ENCODE data around the gene TARS3.
"Not testable (repeated sequence)": the region's sequence is repeated elsewhere in the genome, so short reads cannot be mapped to it uniquely, and the experiment has no call there.

The TARS3 gene

DNA sequence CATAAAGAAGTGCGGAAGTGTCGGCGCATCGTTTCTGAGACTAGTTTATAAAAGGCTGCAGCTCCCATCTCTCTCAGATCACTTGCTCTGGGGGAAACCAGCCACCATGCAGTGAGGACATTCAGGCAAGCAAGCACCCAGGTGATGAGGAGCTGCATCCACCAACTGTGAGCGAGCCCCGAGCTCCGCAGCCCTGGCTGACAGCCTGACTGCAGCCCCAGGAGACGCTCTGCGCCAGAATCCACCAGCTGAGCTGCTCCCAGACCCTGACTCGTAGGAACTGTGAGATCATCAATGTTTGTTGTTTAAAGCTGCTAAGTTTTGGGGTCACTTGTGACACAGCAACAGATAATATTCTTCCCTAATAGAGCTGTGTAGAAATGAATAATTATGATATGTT is 67.1 kb downstream of the TARS3 start:
- no peaks in the 10 kb centered on the region for H3K27me3 ChIP-seq (ENCODE audit: control insufficient read depth, insufficient read depth, low read length)
- no peak overlapping the region for H3K4me3 ChIP-seq (ENCODE audit: low read length)
- H3K36me3 ChIP-seq (ENCODE audit: control insufficient read depth, insufficient read depth, low read length), result no peaks in the 10 kb centered on the region
- H3K27ac ChIP-seq (ENCODE audit: low read length), result no peak overlapping the region
- WGBS (ENCODE audit: insufficient coverage, insufficient read length), result no CpG with 5 or more reads among the region's 10 CpGs
- H3K9me3 ChIP-seq (ENCODE audit: control insufficient read depth, insufficient read depth, low read length), result no peaks in the 10 kb centered on the region
- DNase-seq (ENCODE audit: low read depth, low spot score), result no peak
- peaks cover 2% of the 10 kb centered on the region; the same call in 1 of the 2 replicates for H3K4me1 ChIP-seq (ENCODE audit: control insufficient read depth, insufficient read depth, low read length)

DNA sequence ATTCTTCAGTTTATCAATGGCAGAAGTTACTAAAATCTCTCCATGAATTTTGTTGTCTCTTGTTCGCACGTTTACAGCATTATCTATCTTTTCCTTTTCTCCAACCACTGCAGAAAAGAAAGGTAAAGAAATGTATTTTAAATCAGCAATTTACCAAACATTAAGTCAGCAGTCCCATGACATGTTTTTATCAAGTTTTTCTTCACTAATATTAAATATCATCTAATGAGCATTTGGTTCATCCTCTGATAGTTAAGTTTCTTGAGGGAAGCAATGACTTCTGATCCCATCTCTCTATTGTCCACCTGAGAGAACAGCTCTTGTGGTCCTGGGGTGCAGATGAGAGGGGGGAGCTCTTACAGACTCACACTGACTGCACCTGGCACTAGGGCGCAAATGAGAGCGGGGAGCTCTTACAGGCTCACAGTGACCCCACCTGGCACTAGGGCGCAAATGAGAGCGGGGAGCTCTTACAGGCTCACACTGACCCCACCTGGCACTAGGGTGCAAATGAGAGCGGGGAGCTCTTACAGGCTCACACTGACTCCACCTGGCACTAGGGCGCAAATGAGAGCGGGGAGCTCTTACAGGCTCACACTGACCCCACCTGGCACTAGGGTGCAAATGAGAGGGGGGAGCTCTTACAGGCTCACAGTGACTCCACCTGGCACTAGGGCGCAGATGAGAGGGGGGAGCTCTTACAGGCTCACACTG is 69.5 kb downstream of the TARS3 start:
- not testable (repeated sequence) for DNase-seq (ENCODE audit: low read depth, low spot score); H3K36me3 ChIP-seq (ENCODE audit: control insufficient read depth, insufficient read depth, low read length); H3K4me3 ChIP-seq (ENCODE audit: low read length); H3K27ac ChIP-seq (ENCODE audit: low read length); H3K9me3 ChIP-seq (ENCODE audit: control insufficient read depth, insufficient read depth, low read length); H3K27me3 ChIP-seq (ENCODE audit: control insufficient read depth, insufficient read depth, low read length); H3K4me1 ChIP-seq (ENCODE audit: control insufficient read depth, insufficient read depth, low read length)
- WGBS (ENCODE audit: insufficient coverage, insufficient read length), result no CpG with 5 or more reads among the region's 10 CpGs

DNA sequence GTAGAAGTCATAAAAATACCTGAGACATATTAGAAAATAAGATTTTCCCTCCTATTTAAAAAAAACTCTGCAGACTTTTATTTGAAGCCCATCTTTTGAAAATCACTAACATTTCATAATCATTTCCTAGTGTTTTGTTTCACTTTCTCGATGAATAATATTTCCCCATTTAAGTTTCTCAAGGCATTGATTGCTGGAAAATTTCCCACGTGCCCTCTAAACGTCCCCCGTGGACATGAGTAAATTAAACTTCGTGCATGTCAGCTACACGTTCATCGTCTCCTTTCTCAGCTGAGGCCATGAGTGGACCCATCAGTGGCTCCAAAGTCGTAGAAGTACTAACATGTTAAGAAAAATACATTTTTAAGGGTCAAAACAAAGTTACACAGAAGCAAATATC is 70.1 kb downstream of the TARS3 start:
- H3K27me3 ChIP-seq (ENCODE audit: control insufficient read depth, insufficient read depth, low read length), result no peaks in the 10 kb centered on the region
- H3K4me3 ChIP-seq (ENCODE audit: low read length), result no peak overlapping the region
- peaks cover 1% of the 10 kb centered on the region; the same call in 1 of the 2 replicates for H3K4me1 ChIP-seq (ENCODE audit: control insufficient read depth, insufficient read depth, low read length)
- DNase-seq (ENCODE audit: low read depth, low spot score), result no peak
- H3K36me3 ChIP-seq (ENCODE audit: control insufficient read depth, insufficient read depth, low read length), result no peaks in the 10 kb centered on the region
- no CpG with 5 or more reads among the region's 8 CpGs for WGBS (ENCODE audit: insufficient coverage, insufficient read length)
- H3K9me3 ChIP-seq (ENCODE audit: control insufficient read depth, insufficient read depth, low read length), result no peaks in the 10 kb centered on the region
- no peak overlapping the region for H3K27ac ChIP-seq (ENCODE audit: low read length)

DNA sequence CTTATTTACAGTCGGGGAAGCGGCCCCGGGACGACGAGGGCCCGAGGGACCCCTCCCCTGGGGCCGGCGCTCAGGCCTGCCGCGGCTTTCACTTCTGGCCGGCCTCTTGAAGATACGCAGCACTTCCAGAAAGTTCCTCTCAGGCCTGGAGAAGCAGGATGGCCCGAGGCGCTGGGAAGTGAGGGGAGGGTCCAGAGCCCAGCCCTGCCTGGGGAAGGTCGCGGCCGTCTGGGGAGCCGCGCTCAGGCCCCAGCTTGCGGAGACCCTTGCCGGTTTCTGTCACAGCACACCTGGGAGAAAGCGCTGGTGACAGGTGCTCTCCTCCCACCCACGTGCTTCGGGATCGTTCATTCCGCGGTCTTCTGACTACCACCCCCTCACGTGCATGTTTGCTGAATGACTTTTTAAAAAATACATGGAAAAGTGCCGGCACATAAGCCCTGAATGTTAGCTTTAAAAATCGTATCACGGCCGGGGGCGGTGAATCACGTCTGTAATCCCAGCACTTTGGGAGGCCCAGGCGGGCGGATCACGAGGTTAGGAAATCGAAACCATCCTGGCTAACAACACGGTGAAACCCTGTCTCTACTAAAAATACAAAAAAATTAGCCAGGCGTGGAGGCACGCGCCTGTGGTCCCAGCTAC is 71.4 kb downstream of the TARS3 start:
- H3K27me3 ChIP-seq (ENCODE audit: control insufficient read depth, insufficient read depth, low read length), result no peaks in the 10 kb centered on the region

DNA sequence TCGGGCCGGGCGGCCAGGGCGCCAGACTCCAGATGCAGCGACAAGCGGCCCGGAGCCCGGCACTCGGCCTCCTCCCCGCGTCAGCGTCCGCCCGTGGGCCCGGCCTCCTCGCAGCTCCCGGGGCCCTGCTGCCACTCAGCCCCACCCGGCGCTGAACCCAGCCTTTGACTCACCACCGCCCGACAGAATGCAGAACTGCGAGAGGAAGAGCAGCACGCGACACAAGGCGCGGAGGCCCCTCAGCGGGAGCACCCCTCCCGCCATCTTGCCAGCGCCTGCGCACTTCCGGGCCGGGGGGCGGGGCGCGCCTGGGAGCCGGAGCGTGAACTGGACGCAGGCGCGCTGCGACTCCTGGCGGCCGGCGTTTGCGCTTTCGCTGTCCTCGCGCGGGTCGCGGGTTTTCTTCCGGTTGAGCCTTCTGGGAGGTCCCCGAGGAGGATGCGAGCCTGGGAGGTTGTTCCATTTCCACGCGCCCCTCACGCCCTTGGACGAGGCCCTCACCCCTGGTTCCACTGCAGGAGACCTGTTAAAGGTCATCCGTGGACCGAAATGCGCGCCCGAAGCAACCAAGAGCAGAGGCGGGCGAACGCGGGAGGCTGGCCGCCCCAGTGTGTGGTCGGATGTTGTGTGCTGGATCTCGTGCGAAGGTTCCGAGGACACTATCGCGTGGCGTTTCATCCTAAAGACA is 72.0 kb downstream of the TARS3 start, which contains the start of gene TM2D3:
TM2D3 (minus strand) TSS at position 284 of the 688 bp plus-strand sequence; CDS start at position 264, 20 bp downstream.
- no CpG with 5 or more reads among the region's 75 CpGs for WGBS (ENCODE audit: insufficient coverage, insufficient read length)

More for the DNA sequence above, 71.4 kb downstream of the TARS3 start:
- DNase-seq (ENCODE audit: low read depth, low spot score), result no peak
- Histone ChIP-seq H3K27ac (ENCODE audit: low read length) (no peak overlapping the region), H3K4me1 (ENCODE audit: control insufficient read depth, insufficient read depth, low read length) (peaks cover 1% of the 10 kb centered on the region; the same call in 1 of the 2 replicates), H3K9me3 (ENCODE audit: control insufficient read depth, insufficient read depth, low read length) (no peaks in the 10 kb centered on the region), H3K4me3 (ENCODE audit: low read length) (peak overlapping the region; percentile 79; the same call in 1 of the 2 replicates), H3K36me3 (ENCODE audit: control insufficient read depth, insufficient read depth, low read length) (no peaks in the 10 kb centered on the region)
- WGBS (ENCODE audit: insufficient coverage, insufficient read length), result no CpG with 5 or more reads among the region's 42 CpGs

DNA sequence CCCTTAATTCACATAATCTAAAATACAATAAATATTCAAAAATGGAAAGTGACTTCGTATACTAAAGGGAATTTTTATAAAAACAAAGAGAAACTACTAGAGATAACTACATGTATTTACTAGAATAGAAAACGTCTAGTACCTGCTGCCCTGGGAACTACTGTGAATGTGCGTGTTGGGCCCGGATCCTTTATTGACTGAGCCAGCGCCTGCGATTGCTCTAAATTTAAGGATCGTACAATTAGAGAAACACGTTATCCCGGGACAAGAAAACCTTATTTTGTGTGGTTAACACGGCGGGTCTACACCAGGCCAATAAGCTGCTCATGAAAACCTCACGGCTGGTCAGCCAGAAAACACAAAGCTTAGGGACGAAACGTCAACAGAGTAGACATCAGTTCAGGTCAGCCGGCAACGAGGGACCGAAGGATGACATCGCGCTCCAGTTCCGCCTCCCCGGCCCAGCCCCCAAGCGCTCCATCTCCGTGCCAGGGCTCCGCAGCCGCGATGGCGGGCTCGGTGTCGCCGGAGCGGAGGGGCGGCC is 72.6 kb downstream of the TARS3 start:
- H3K9me3 ChIP-seq (ENCODE audit: control insufficient read depth, insufficient read depth, low read length), result no peaks in the 10 kb centered on the region
- no peaks in the 10 kb centered on the region for H3K27me3 ChIP-seq (ENCODE audit: control insufficient read depth, insufficient read depth, low read length)
- no peak overlapping the region for H3K27ac ChIP-seq (ENCODE audit: low read length)
- peak overlapping the region; percentile 79; the same call in 1 of the 2 replicates for H3K4me3 ChIP-seq (ENCODE audit: low read length)
- peaks cover 1% of the 10 kb centered on the region; the same call in 1 of the 2 replicates for H3K4me1 ChIP-seq (ENCODE audit: control insufficient read depth, insufficient read depth, low read length)
- no CpG with 5 or more reads among the region's 32 CpGs for WGBS (ENCODE audit: insufficient coverage, insufficient read length)
- DNase-seq (ENCODE audit: low read depth, low spot score), result no peak
- H3K36me3 ChIP-seq (ENCODE audit: control insufficient read depth, insufficient read depth, low read length), result no peaks in the 10 kb centered on the region

More for the DNA sequence above, 72.0 kb downstream of the TARS3 start, which contains the start of gene TM2D3:
- peak within 1 kb of the TSS; percentile 79; the same call in 1 of the 2 replicates for H3K4me3 ChIP-seq (ENCODE audit: low read length)
- H3K27ac ChIP-seq (ENCODE audit: low read length), result no peak within 1 kb of the TSS
- peaks cover 1% of the 10 kb centered on the region; the same call in 1 of the 2 replicates for H3K4me1 ChIP-seq (ENCODE audit: control insufficient read depth, insufficient read depth, low read length)
- DNase-seq (ENCODE audit: low read depth, low spot score), result peak; percentile 47
- H3K27me3 ChIP-seq (ENCODE audit: control insufficient read depth, insufficient read depth, low read length), result no peaks in the 10 kb centered on the region
- H3K36me3 ChIP-seq (ENCODE audit: control insufficient read depth, insufficient read depth, low read length), result no peaks in the 10 kb centered on the region
- H3K9me3 ChIP-seq (ENCODE audit: control insufficient read depth, insufficient read depth, low read length), result no peaks in the 10 kb centered on the region

DNA sequence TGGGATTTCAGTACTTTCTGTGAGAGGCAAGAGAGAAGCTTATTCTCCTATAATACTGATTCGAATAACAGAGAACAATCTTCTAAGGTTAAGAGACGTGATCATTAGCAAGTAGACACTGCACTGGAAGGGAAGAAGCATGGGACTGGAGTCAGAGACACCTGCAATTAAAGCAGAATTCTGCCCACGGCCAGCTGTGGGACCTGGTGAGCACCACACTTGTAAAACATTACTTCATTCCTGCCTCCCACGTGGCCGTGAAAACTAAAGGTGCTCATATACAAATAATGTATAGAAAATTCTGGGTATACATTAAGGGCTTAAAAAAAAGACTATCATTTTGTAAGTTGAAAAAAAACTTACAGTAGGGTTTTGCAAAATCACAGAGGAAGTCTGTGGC is 74.1 kb downstream of the TARS3 start:
- H3K4me1 ChIP-seq (ENCODE audit: control insufficient read depth, insufficient read depth, low read length), result peaks cover 1% of the 10 kb centered on the region; the same call in 1 of the 2 replicates
- H3K27me3 ChIP-seq (ENCODE audit: control insufficient read depth, insufficient read depth, low read length), result no peaks in the 10 kb centered on the region
- H3K9me3 ChIP-seq (ENCODE audit: control insufficient read depth, insufficient read depth, low read length), result no peaks in the 10 kb centered on the region
- H3K36me3 ChIP-seq (ENCODE audit: control insufficient read depth, insufficient read depth, low read length), result no peaks in the 10 kb centered on the region; the same call in 1 of the 2 replicates
- no peak for DNase-seq (ENCODE audit: low read depth, low spot score)
- no CpG with 5 or more reads among the region's 5 CpGs for WGBS (ENCODE audit: insufficient coverage, insufficient read length)
- no peak overlapping the region for H3K4me3 ChIP-seq (ENCODE audit: low read length)
- no peak overlapping the region for H3K27ac ChIP-seq (ENCODE audit: low read length)

DNA sequence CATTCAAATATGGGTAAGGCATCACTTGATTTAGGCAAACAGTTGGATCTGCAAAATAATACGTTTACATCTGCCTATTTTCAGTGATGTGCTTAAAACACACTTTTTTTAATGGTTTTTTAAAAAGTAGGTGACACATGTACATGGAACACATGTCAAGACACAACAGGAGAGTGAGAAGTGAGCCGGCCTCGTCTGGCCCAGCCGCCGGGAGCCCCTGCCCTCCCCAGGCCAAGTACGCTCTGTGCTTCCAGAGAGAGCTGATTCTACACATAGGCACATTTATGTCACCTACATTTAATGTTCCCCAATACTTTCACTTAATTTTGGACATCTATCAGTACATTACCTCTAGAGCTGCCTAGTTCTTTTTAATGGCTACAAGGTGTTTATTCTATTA is 75.9 kb downstream of the TARS3 start:
- WGBS (ENCODE audit: insufficient coverage, insufficient read length), result no CpG with 5 or more reads among the region's 6 CpGs
- H3K27me3 ChIP-seq (ENCODE audit: control insufficient read depth, insufficient read depth, low read length), result no peaks in the 10 kb centered on the region
- no peaks in the 10 kb centered on the region for H3K9me3 ChIP-seq (ENCODE audit: control insufficient read depth, insufficient read depth, low read length)
- no peak for DNase-seq (ENCODE audit: low read depth, low spot score)
- H3K36me3 ChIP-seq (ENCODE audit: control insufficient read depth, insufficient read depth, low read length), result peaks cover 4% of the 10 kb centered on the region
- no peak overlapping the region for H3K4me3 ChIP-seq (ENCODE audit: low read length)
- H3K27ac ChIP-seq (ENCODE audit: low read length), result no peak overlapping the region
- peaks cover 1% of the 10 kb centered on the region; the same call in 1 of the 2 replicates for H3K4me1 ChIP-seq (ENCODE audit: control insufficient read depth, insufficient read depth, low read length)

DNA sequence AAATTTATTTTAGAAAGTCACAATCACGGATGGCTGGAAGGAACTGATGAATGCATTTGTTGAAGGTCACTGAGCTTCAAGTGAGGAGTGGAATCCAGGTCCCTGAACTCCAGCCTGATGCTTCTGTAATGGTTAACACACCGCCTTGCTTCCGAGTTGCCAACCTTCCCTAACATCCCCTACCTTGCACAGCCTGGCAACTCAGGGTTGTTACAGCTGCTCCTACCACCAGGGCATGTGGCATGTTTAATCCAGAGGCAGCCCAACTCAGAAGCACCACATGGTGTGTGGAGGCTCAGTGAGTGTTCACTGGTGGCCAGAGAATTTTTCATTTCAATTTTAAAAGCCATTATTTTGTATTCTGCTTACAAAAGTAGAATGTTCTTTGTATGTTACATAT is 77.0 kb downstream of the TARS3 start:
- Histone ChIP-seq H3K4me1 (ENCODE audit: control insufficient read depth, insufficient read depth, low read length) (peaks cover 1% of the 10 kb centered on the region; the same call in 1 of the 2 replicates), H3K36me3 (ENCODE audit: control insufficient read depth, insufficient read depth, low read length) (peaks cover 4% of the 10 kb centered on the region), H3K27me3 (ENCODE audit: control insufficient read depth, insufficient read depth, low read length) (no peaks in the 10 kb centered on the region), H3K9me3 (ENCODE audit: control insufficient read depth, insufficient read depth, low read length) (no peaks in the 10 kb centered on the region), H3K4me3 (ENCODE audit: low read length) (no peak overlapping the region), H3K27ac (ENCODE audit: low read length) (no peak overlapping the region)
- no peak for DNase-seq (ENCODE audit: low read depth, low spot score)
- no CpG with 5 or more reads among the region's 3 CpGs for WGBS (ENCODE audit: insufficient coverage, insufficient read length)

DNA sequence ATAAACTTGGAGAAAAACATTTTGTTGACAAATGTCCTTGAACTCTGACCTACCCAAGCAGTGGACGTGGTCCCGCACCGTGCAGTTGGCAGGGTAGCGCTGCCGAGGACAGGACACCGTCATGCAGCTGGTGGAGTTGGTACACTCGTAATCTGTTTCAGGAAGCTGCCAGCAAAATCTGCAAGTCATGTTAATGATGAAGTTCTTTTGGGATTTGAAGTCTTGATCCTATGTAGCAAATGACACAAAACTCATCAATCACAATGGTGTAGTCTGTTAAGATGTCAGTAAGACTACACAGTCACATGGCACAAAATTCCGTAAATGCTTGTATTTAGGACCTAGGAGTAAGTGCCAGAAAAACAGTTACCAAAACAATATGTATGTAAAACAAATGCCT is 77.6 kb downstream of the TARS3 start:
- DNase-seq (ENCODE audit: low read depth, low spot score), result no peak
- Histone ChIP-seq H3K27ac (ENCODE audit: low read length) (no peak overlapping the region), H3K27me3 (ENCODE audit: control insufficient read depth, insufficient read depth, low read length) (no peaks in the 10 kb centered on the region), H3K4me1 (ENCODE audit: control insufficient read depth, insufficient read depth, low read length) (peaks cover 1% of the 10 kb centered on the region; the same call in 1 of the 2 replicates), H3K9me3 (ENCODE audit: control insufficient read depth, insufficient read depth, low read length) (no peaks in the 10 kb centered on the region), H3K4me3 (ENCODE audit: low read length) (no peak overlapping the region), H3K36me3 (ENCODE audit: control insufficient read depth, insufficient read depth, low read length) (peaks cover 4% of the 10 kb centered on the region)
- no CpG with 5 or more reads among the region's 8 CpGs for WGBS (ENCODE audit: insufficient coverage, insufficient read length)
